HG03558 (cell line): ENCODE measurements around the gene ANKRD44.
A peak's percentile ranks its signal among the peaks of the same experiment; 100 is the strongest.

ENCODE experiments used
- ATAC-seq: cut with Tn5 transposase; IDR thresholded peaks from one replicate; pipeline ENCODE4 v1.9.1; 2021; ENCODE audit warnings: moderate number of reproducible peaks; ENCODE audit not compliant: unreplicated experiment; ENCODE audit errors: extremely low read depth

Gene ANKRD44

DNA sequence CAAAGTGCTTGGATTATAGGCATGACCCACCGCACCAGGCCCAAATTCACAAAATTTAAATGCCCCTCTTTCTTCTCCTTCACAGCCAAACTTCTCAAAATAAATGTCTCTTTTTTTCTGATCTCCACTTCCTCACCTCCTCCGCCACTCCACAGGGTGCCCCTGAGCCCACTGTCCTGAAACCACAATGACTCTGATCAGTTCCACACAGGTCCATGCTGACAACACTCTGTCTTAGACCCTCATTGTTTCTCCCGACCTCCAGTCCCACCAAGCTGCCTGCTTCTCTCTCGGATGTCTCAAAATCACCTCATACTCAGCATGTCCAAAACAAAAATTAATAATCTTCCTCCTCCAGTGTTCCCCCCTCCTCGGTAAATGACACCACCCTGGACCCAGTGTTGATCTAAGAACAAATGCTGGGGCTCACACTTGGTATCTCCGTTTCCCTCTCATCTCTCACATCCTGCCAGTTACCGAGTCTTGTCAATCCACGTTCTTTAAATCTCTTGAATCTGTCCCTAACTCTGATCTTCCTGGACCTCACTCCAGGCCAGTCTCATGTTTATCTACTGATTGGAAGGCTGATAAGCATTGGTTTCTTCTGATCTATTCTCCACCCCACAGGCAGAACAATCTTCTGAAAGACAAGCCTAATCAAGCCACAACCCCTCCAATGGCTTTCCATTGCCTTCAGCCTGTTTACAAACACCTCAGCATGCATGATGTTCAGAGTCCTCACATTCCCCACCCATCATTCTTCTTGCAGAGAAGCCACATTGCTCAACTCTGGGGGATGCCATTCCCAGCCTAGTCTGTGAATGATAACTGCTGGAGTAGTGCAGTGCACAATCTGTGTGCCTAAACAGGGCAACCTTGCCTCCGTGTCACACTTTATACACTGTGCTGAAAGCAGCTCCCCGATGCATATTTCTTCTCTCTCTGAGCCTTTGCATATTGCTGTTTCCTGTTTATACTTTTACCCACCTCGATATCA is 12.4 kb upstream of the ANKRD44 start:
- ATAC-seq = no peak

DNA sequence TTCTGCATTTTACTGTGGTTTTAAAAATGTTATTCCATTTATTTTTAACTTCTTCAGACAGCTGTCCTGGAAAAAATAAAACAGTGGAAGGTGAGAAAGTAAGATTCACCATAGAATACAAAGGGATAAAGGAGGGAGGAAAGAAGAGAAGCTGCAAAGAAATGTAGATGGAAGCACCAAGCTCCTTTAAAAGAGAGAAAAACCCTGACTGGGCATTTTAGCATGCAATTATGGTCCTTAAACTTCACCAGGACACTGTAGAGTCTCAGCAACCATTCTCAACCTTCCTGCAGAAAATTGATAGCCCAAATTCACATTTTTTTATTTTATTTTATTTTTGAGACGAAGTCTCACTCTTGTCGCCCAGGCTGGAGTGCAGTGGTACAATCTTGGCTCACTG is 11.6 kb upstream of the ANKRD44 start:
- ATAC-seq = no peak

DNA sequence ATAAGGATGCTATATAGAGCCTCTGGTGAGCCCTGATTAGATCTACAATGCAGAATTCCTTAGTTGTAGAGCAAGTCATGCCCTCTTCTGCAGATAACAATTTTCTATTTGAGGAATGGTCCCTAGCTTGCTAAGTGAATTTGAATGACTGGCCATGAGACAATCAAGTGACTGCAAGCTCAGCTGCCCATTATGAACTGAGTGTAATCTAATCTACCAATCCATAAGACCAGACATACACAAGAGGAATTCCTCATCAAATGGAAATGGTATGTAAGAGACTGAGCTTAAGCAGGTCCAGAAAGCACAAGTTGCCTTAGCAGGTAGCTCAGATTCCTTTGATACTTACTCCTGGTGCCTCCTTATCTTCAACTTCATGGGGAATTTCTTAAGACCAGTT is 4.8 kb upstream of the ANKRD44 start:
- no peak for ATAC-seq

DNA sequence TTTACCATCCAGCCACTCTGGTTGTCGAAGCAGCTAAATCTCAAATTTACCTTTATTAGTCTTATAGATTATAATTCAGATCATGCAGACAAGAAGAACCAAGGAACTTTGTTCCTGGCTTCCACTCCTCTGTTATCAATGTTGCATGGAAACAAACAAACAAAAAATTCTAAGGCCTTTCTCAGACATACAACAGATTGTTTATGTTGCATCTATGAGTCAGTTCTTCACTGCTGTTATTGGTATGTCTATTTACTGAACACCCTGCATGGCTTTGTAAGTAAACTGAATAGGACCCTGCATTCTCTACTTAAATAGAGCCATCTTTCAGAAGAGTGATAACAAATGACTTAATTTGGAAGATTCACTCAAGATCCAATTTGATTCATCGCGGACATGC is 1.6 kb upstream of the ANKRD44 start:
- no peak for ATAC-seq

DNA sequence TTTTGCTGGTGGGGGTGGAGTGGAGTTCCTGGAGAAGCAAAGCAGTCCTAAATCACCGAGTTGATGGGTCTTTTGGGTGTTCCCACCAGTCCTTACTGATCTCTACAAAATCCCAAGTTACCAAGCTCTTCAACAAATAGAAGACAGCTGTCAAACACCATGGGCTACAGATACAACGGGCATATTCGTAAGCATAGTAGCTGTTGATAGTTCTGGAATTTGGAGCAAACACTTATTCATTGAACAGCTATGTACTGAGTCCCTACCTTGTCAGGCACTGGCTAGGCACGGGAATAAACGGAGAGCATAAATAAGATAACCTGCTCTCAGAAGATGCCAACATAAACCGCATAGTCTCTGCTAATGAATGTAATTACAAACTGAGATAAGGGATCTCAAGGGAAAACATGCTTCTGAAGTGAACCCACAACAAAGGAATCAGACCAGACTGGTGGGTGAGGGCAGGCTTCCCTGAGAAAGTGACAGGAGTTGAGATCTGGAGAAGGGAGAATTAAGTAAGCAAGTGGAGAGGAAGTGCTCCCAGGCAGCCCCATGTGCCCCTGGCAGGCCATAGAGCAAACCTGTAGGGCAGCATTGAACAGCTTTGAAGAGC is 947 bp upstream of the ANKRD44 start:
- no peak for ATAC-seq

DNA sequence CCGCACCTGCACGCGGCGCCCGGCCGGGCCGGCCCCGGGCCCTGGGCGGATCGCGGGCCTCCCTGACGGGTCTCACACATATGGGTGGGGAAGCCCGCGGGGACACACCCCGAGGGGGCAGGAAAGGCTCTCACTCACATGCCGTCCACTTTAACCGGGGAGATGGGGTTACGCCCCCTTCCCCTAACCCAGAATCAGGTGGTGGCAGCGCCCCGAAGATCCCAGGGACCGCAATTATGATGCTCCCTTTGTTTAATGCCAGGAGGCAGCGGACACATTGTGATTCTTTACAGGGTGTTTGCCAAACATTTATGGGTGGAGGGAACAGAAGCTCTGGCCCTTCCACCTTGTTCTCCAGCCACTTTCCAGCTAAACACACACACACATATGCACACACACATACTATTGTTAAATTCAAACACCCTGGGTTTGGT is 424 bp upstream of the ANKRD44 start:
- no peak for ATAC-seq

DNA sequence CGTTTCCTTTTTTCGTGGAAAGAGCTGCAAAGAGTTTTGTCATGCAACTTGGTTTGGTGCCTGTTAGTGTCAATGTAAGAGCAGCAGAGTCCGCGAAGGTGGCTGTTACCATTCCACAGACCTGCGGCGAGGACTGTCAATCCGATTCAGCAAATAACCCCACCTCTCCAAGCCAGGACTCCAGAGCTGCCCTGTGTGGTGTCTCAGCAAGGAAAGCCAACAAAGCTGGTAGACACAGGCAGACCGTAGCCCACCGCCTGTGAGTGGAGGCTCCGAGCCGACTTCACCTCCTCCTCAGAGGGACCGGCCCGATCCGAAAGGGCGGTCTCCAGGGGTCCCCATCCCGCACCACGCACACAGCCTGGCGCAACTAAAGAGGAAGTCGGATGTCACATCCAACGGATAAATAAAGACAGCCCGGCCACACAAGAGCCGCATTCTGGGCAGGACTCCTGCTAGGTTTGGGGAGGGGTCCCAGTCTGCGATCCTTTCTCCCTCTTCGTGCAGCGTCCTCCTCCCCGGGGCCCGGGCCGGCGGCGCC is 819 bp downstream of the ANKRD44 start:
- ATAC-seq = no peak

DNA sequence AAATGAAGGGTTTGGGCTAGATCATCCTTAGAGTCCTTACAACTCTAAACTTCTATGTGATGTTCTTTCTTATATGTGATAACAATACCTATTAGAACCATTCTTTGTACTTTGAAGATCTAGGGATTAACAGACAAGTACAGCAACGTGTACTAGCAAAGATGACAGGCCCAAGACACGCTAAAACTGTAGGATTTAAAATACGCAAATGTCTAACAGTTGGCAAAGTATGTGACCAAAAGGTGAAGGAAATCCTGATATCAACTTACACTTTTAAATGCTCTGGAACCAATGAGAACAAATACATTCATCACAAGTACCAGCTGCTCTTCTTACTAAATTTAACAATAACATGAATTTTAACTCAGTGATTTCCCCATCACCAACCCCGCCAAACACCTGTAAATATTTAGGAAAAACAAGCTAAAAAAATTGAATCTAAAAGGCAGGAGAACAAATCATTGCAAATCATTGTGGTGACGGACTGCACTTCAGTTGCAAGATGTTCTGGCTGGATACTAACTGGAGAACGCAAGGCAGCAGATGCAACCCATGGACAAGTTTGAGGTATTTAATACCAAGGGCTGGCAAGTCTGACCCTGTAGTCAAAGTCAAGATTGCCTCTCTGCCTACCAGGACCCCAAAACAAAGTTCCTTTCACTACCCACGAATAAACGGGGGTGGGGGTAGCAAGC is 1.4 kb downstream of the ANKRD44 start:
- ATAC-seq = no peak

DNA sequence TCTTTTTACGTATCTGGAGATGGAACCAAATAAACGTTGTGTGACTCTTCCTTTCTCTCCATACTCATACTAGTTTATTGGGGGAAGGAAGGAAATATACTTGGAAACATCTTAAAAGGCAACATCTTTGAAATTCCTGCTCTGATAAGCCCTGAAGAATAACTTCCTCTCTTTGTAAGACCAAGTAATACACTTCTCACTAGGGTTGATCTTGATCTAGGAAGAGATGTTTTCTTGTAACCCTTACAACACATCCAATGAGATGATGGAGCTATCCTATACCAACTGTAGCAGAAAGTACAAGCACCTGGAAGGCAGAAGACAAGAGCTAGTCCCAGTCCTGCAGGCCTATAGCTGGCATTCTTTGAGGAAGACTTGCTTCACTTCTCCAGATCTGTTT is 2.0 kb downstream of the ANKRD44 start:
- ATAC-seq = no peak

DNA sequence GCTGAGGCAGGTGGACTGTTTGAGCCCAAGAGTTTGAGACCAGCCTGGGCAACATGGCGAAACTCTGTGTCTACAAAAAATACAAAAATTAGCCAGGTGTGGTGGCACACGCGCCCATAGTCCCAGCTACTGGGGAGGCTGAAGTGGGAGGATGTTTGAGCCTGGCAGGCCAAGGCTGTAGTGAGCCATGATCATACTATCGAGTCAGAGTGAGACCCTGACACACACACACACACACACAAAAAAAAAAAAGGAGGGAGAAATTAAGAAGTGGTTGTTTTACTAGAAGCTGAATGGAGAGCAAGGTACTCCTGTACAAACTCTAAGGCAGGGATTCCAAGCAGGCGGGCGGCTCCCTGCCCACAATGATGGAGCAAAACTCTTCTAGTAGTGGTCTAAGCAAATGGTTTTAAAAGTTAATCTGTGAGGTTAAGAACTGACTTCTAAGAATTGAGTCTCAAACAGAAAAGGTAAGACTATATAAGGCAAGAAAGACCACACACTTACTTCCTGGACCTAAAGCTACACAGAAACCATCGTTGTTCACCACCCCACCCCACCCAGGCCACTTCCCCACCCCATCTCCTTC is 2.6 kb downstream of the ANKRD44 start:
- ATAC-seq = no peak

DNA sequence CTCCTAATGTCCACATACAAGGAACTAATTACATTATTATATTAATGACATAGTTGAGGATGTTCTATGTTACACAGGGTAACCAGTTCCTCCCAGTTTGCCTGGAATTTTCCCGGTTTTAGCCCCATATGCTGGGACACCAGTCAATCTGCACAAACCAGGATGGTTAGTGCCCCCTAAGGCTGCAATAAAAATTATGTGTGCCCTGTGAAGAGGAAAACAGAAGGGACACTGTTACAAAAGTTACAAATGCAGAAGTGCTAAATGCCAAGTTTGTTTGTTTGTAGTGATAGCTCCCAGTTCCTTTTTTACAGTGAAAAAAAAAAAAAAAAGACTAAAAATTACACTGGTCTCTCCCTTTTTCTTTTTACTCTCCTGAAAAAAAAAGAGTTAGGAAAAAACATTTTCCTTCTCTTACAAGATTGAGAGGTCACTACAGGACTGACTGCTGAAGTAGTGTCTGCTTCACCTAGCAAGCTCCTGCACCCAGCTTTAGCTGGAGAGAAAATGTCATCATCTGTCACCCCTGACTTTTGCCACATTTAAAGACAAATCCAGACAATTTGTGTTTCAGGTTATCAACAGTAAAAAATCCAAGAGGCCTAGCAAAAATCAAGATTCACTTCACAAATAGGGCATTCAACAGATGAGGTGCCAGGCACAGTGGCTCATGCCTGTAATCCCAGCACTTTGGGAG is 3.2 kb downstream of the ANKRD44 start:
- no peak for ATAC-seq

DNA sequence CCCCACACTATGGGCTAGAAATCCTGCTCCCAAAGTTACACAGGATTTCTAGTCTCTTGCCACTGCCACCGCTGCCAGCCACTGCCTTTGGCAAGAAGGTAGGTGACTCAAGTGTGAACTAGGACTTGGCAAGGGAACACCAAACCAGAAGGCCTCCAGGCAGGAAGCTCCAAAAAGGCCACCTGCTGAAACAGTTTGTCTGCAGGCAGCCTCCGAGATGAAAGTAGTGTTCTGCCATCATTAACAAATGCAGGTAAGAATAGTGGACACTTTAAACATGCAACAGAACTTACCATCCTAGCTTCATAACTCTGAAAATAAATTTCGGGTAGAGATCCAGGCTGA is 3.9 kb downstream of the ANKRD44 start:
- no peak for ATAC-seq

DNA sequence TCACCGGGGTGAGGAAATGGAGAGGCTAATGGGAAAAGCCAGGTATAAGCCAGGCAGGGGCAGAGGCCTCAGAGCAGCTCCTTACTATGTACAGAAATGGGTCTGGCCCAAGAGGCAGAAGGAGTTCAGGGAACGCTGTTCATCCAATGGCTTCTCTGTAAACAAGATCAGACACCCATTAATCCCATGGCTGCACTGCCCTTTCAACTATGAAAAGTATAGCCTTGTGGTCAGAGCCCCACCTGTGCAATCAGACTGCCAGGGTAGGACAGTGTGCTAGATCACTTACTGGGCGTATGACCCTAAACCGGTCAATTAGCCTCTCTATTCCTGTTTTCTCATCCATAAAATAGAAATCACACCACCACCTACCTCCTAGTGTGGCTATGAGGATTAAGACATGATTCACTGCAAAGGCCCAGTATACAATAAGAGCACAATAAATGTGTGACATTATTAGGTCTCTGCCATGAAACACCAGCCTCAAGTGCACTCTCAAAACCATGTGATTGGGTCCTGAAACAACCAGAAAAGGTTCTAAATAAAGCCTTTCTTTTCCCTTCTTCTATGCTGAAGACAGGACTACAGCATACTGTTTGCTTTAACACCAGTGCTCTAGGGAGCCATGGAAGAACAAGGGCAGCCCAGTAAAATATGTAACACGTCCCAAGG is 4.4 kb downstream of the ANKRD44 start:
- ATAC-seq = no peak

DNA sequence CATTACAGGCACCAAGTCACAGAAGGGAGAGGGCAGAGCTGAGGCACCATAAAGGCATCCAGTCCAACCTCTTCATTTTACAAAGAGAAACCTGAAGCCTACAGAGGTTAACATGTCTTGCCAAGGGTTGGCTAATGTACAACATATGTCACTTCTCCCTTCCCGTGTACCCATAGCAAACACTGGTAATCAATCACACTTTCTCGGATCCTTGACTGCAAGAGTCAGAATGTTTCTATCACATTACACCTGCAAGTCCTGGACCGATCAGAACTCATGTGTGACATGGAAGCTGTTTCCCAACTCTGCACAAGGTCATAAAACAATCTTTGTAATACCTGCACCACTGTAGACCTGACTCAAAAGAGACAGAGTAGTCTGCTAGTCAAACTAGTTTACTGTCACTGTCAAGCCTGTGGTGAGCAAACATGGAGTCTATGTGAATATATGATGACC is 6.0 kb downstream of the ANKRD44 start:
- peak; percentile 21 for ATAC-seq

DNA sequence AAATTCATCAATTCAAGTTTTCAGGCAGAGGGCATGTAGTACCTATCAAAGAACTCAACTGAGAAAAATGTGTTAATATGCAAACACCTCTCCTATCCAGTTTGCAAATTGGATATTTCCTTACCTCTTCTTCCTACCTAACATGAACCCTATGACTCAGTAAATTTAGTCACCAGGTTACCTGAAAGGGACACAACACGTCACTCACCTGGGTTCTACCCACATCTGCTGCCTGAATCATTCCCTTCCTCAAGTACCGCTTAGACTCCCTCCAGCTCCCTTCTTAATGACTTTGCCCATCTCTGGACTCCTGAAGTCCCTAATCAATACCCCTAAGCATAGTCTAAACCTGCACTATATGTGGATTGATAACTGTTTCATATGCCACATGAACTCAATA is 10.4 kb downstream of the ANKRD44 start:
- ATAC-seq = no peak

DNA sequence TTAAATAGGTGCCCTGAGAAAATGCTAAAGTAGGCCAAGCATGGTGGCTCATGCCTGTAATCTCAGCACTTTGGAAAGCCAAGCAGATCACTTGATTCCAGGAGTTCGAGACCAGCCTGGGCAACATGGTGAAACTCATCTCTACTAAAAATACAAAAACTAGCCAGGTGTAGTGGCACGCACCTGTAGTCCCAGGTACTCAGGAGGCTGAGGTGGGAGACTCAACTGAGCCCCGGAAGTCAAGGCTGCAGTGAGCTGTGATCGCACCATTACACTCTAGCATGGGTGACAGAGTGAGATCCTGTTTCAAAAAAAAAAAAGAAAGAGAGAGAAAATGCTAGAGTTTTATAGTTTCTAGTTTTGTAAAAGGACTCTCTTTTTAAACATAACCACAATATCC is 12.0 kb downstream of the ANKRD44 start:
- ATAC-seq = no peak

DNA sequence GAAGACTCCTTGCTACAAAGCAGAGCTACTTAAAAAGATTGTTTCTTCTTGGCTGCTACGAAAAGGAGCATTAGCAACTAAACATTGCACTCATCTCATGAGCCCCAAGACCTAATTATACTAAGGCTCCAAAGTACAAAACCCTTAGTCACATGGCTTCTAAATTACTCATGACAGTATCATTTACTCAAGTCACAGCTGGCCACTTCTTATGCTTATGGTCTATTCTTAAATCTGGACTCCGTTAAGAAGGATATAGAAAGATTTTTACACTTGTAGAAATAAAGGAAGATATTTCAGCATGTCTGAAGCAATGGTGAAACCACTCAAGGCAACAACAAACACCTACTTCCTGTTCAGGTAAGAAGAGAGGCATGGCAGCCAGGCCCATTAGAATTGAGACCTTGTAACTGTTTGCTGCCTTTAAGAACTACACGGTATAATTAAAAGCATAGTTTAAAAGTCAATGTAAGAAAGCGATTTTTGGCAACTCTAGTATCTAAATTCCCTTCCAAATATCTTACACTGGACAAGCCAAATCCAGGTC is 12.7 kb downstream of the ANKRD44 start:
- no peak for ATAC-seq

DNA sequence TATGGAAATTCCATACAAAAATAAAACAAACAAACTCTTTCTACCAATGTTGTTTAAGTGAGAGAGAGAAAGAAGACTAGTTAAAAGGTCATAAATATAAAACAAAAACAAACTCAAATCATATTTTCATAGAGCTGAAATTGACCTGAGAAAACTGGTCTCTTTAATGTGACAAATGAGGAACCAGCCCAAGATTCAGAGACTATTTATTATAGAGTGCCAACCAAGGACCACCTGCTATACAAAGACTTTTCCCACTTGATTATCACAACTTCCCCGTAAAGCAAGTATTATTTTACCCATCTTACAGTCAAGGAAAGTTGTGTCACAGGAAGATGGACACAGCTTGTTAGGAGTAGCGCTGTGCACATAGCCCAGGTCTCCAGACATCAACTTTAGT is 13.3 kb downstream of the ANKRD44 start:
- no peak for ATAC-seq

DNA sequence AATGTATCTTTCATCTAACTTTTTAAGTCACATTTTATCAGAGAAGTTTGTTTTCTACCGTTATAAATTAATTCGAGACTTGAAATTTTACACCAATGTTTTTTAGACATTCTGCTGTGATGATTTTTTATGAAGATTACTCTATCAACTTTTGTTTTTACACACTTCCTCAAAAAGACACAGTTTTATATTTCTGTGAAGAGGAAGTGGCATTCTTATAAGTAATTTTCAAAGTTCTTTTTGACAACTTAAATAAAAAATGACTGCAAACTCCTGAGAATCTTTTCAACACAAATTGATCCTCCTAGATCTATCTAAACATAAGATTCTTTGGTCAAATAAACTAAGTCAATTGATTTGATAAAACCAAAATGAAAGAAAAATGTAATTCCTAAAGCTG is 13.7 kb downstream of the ANKRD44 start:
- no peak for ATAC-seq
